Activated CD4-positive, alpha-beta T cell treated with anti-CD3 and anti-CD28 coated beads, Interleukin-2, amount 50 U/mL, for 16 hours (primary cell): ENCODE data around the gene SUSD6.
A peak's percentile ranks its signal among the peaks of the same experiment; 100 is the strongest.
"Not testable (repeated sequence)": the region's sequence is repeated elsewhere in the genome, so short reads cannot be mapped to it uniquely, and the experiment has no call there.

Experiments used
- DNase-seq: peaks from one replicate; pipeline ENCODE4 v3.0.0-alpha.2; 2020

The SUSD6 gene

GRCh38 chr14:69696633-69697557 lies 85.5 kb downstream of the SUSD6 start:
- peak; percentile 53 for DNase-seq

- no peak for DNase-seq
Observed at GRCh38 chr14:69698572-69698971, 87.2 kb downstream of the SUSD6 start.

- DNase-seq = not testable (repeated sequence)
Observed at GRCh38 chr14:69699243-69699642, 87.8 kb downstream of the SUSD6 start.

- DNase-seq = no peak
Observed at GRCh38 chr14:69699748-69700303, 88.4 kb downstream of the SUSD6 start.

GRCh38 chr14:69700575-69700974 lies 89.2 kb downstream of the SUSD6 start:
- no peak for DNase-seq

GRCh38 chr14:69701291-69701690 lies 89.9 kb downstream of the SUSD6 start:
- DNase-seq = no peak

GRCh38 chr14:69701857-69702256 lies 90.5 kb downstream of the SUSD6 start:
- DNase-seq = no peak

- DNase-seq = no peak
Observed at GRCh38 chr14:69703047-69704039, 91.9 kb downstream of the SUSD6 start.

- no peak for DNase-seq
Observed at GRCh38 chr14:69704319-69704718, 92.9 kb downstream of the SUSD6 start.

- DNase-seq = no peak
Observed at GRCh38 chr14:69705706-69706105, 94.3 kb downstream of the SUSD6 start.

- DNase-seq = no peak
Observed at GRCh38 chr14:69708049-69708448, 96.7 kb downstream of the SUSD6 start.

- peak; percentile 60 for DNase-seq
Observed at GRCh38 chr14:69708586-69709560, 97.5 kb downstream of the SUSD6 start.

GRCh38 chr14:69710378-69710777 lies 99.0 kb downstream of the SUSD6 start:
- DNase-seq = no peak

- no peak for DNase-seq
Observed at GRCh38 chr14:69711065-69711464, 99.7 kb downstream of the SUSD6 start.

GRCh38 chr14:69711477-69711876 lies 100.1 kb downstream of the SUSD6 start:
- DNase-seq = no peak

GRCh38 chr14:69711881-69712560 lies 100.6 kb downstream of the SUSD6 start:
- no peak for DNase-seq

- no peak for DNase-seq
Observed at GRCh38 chr14:69712599-69713088, 101.2 kb downstream of the SUSD6 start.

GRCh38 chr14:69713209-69713781 lies 101.9 kb downstream of the SUSD6 start:
- DNase-seq = no peak

GRCh38 chr14:69713993-69714679 lies 102.7 kb downstream of the SUSD6 start:
- DNase-seq = no peak
